Esophagus squamous epithelium (tissue), 4 donors: ENCODE data around the gene CCER1.

Experiments used
- CTCF ChIP-seq, 6 experiments: fragments of 450-650 bp in 4 of 6; fragments of 200-600 bp in 2 of 6; sonication (generic) in 2 of 6; IDR thresholded peaks; one replicate each; pipeline ENCODE4 v1.5.1; 2016 to 2019; ENCODE audit warnings: antibody characterized with exemption in 6 of 6, mild to moderate bottlenecking in 4 of 6, moderate library complexity in 4 of 6
- POLR2A ChIP-seq, 4 donors: fragments of 450-650 bp; IDR thresholded peaks; one replicate each; pipeline ENCODE4 v1.6.1; 2017; ENCODE audit warnings: antibody characterized with exemption in 4 of 4, mild to moderate bottlenecking in 4 of 4, moderate library complexity in 3 of 4

- TF ChIP-seq CTCF (IDR thresholded peaks at IDR 0.05): no peak
- TF ChIP-seq POLR2A (IDR thresholded peaks at IDR 0.05): no peak
These were observed 29.1 kb upstream of the CCER1 start for GRCh38 chr12:90984114-90984513.
